Hindlimb muscle (tissue), 1 donor: ENCODE data around the gene OLA1. TPM values are rescaled to one million over a fixed set of nuclear protein-coding genes. Genes with fewer than 3 reads are reported as not detected.
A peak's percentile ranks its signal among the peaks of the same experiment; 100 is the strongest.
"Not testable (repeated sequence)": the region's sequence is repeated elsewhere in the genome, so short reads cannot be mapped to it uniquely, and the experiment has no call there.

ENCODE experiments used
- DNase-seq: peaks from one replicate; pipeline ENCODE4 v3.0.0-alpha.2; 2013
- polyA plus RNA-seq: library from polyadenylated mRNA; unstranded; fragments of 120-200 nt; gene quantifications from one replicate; pipeline ENCODE4 v1.2.1, GENCODE V29; 2013; ENCODE audit not compliant: insufficient read length

Gene OLA1
- 221 TPM for polyA plus RNA-seq

GRCh38 chr2:174248187-174248997, at the start of gene OLA1:
Gene OLA1, minus strand, starts transcription at chr2:174248532. Its CDS starts 1,717 bp downstream, at chr2:174246815.
- peak; percentile 95 for DNase-seq

- DNase-seq: no peak
Observed at GRCh38 chr2:174292908-174293307, 44.6 kb upstream of the OLA1 start.

- DNase-seq: no peak
Observed at GRCh38 chr2:174286172-174286571, 37.8 kb upstream of the OLA1 start.

GRCh38 chr2:174282441-174282840, 34.1 kb upstream of the OLA1 start:
- no peak for DNase-seq

GRCh38 chr2:174281736-174282135, 33.4 kb upstream of the OLA1 start:
- DNase-seq: no peak

GRCh38 chr2:174280596-174280995, 32.3 kb upstream of the OLA1 start:
- no peak for DNase-seq

- not testable (repeated sequence) for DNase-seq
Observed at GRCh38 chr2:174270263-174270662, 21.9 kb upstream of the OLA1 start.

- DNase-seq: no peak
Observed at GRCh38 chr2:174266288-174266687, 18.0 kb upstream of the OLA1 start.

- no peak for DNase-seq
Observed at GRCh38 chr2:174263997-174264396, 15.7 kb upstream of the OLA1 start.

- no peak for DNase-seq
Observed at GRCh38 chr2:174259981-174260380, 11.6 kb upstream of the OLA1 start.

GRCh38 chr2:174254267-174254666, 5.9 kb upstream of the OLA1 start:
- no peak for DNase-seq

GRCh38 chr2:174248998-174249592, 763 bp upstream of the OLA1 start:
- no peak for DNase-seq

- DNase-seq: no peak
Observed at GRCh38 chr2:174247474-174248186, 702 bp downstream of the OLA1 start.

GRCh38 chr2:174246944-174247381, 1.4 kb downstream of the OLA1 start:
- no peak for DNase-seq

- not testable (repeated sequence) for DNase-seq
Observed at GRCh38 chr2:174245628-174246027, 2.7 kb downstream of the OLA1 start.

- no peak for DNase-seq
Observed at GRCh38 chr2:174245065-174245464, 3.3 kb downstream of the OLA1 start.

- no peak for DNase-seq
Observed at GRCh38 chr2:174243812-174244211, 4.5 kb downstream of the OLA1 start.

- DNase-seq: no peak
Observed at GRCh38 chr2:174240097-174240496, 8.2 kb downstream of the OLA1 start.

GRCh38 chr2:174236429-174236828, 11.9 kb downstream of the OLA1 start:
- no peak for DNase-seq

GRCh38 chr2:174235680-174236079, 12.7 kb downstream of the OLA1 start:
- no peak for DNase-seq

GRCh38 chr2:174233771-174234275, 14.5 kb downstream of the OLA1 start:
- DNase-seq: no peak

GRCh38 chr2:174227748-174228147, 20.6 kb downstream of the OLA1 start:
- no peak for DNase-seq

- no peak for DNase-seq
Observed at GRCh38 chr2:174224665-174225288, 23.6 kb downstream of the OLA1 start.
